CD4-positive, alpha-beta T cell treated with Interleukin-17A for 1 hour (primary cell): ENCODE measurements around the gene MYORG.

Experiments used
- DNase-seq: peaks from one replicate; pipeline ENCODE4 v3.0.0-alpha.2; 2020

The MYORG gene

DNA sequence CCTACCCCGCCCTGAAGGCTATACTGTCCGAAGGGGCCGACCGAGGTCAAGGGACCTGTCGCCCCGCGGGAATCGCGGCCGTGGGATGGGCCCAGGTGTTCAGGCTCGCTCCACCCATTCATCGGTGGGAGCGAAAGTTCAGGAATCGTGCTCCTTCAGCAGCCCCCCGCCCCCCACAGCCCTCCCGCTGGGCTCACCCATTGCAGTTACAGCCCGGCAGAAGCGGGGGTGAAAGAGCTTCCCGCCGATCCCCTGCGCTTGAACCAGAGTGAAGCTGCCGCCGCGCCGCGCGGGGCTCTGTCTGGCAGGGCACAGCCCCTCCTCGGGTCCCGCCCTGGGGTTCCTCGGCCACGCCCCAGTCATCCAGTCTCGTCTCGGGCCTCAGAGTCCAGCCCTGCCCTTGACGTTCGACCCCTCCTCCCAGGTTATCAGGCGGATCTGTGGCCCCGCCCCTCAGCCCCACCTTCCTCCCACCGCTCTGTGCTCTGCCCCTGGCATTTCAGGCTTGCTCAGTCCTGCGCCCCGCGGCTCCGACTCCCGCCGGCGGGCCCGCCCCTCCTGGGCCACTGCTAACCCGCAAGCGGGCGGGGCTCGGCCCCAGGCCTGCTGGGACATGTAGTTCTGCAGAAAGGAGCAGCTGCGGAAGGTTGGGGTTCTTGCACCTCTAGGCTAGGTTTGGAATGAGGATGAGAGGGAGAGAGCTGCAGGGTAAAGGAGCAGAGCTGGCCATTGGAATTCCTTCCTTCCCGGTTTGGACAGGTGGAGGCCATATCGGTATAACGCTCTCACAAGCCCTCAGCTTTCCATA is at the start of gene MYORG:
Gene MYORG, minus strand, starts transcription at position 303 of the 808 bp plus-strand sequence. CDS start 3,955 bp downstream, outside the sequence.
- peak; percentile 99 for DNase-seq

- DNase-seq, result no peak
These were observed 43.2 kb upstream of the MYORG start for GRCh38 chr9:34419716-34420504.

- no peak for DNase-seq
These were observed 41.0 kb upstream of the MYORG start for GRCh38 chr9:34417734-34418133.

DNA sequence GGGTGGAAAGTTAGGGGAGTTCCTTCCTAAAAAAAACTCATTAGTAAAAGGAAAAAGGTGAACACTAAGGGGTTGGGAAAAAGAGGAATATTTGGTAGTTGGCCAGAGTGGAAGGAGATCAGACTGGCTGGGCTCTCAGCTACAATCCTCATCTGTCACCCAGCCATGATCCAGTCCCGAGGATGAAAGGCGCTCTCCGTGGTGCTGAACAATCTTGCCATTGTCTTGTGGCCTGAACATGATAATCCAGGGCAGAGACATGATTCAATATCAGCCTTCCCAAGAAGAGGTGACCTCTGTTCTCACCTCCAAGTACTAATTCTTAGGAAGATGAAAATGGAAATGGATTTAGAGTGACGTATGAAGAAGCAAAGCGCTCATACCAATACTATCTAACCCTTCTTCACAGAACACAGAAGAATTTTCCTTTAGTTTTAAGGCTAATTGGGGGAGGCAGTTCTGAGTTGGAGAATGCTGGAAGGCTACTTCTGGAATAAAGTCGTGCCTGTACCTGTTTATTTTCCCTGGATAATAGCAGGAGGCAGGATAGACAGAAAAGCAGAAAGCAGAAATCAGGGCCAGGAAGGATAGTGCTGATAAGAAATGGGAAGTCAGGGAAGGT is 36.6 kb upstream of the MYORG start:
- DNase-seq, result peak; percentile 13

DNA sequence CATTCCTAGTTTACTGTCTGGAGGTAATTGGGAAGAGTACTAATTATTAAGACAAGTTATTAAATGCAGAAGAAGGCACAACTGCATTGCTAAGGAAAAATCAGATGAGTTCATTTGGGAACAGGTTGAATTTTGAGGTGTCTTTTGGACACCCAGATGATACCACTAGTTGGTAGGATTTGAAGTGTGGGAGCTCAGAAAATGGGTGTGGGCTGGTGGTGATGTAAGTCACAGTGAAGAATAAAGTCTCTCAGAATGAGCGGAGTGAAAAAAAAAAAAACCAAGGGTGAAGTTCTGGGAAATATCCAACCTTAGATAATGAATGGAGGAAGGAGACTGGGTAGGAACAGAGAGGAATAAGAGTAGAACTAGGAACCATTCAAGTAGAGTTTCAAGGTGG is 35.6 kb upstream of the MYORG start:
- no peak for DNase-seq

DNA sequence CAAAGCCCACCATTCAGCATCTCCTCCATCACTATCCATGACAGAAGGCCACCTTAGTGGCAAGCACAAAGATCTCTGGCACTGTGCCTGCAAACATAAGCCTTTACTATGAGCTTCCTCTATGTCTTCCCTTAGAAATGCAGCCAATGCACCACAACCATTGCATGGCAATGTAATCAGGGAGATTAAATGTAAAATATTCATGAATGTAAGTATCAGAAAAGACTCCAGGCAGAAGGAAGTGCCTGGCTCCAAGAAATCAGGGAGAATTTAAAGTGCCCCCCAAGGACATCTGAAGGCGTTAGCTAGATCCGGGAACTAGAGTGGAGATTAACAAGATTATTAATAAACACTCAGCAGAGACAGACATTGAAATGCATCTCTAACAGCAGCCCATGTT is 32.5 kb upstream of the MYORG start:
- DNase-seq, result no peak

GRCh38 chr9:34408173-34408572 is 31.5 kb upstream of the MYORG start:
- DNase-seq, result no peak

DNA sequence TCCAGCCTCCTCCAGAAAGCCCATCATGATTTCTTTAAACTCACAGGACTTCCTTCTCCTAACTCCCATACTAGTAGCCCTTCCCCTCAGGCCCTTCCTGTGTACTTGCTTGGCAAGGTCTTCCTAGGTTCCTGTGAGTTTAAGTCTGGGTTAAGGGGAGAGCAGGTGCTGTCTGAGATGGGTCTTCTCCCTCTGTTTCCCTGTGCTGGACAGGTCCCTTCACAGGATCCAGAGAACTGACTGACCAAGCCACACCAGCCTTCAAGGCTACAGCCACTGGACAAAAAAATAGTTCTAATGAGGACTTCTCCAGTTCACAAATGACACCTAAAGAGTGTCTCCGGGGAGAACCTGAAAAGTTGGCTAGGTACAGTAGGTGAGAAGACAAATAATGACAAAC is 29.5 kb upstream of the MYORG start:
- no peak for DNase-seq

DNA sequence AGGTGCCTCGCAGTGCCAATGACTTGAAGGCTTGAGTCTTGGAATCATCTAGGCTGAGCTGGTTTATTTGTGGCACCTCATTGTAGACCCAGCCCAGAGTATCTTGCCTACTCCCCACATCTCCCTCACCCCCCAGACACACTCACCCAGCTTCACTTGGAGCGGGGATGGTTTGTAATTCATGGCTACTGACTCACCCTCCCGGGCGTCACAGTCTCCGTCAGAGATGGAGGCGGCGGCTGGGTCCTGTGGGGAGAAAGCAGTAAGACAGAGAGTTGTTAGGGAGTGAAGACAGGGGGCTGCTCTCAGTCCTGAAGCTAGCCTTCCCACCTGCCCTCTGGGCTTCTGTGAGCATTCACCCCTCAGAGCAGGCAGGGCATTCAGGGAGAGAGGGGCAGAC is 29.0 kb upstream of the MYORG start:
- DNase-seq, result no peak

GRCh38 chr9:34403554-34404380 is 27.1 kb upstream of the MYORG start:
- DNase-seq, result peak; percentile 55

- DNase-seq, result no peak
These were observed 24.2 kb upstream of the MYORG start for GRCh38 chr9:34400686-34401602.

DNA sequence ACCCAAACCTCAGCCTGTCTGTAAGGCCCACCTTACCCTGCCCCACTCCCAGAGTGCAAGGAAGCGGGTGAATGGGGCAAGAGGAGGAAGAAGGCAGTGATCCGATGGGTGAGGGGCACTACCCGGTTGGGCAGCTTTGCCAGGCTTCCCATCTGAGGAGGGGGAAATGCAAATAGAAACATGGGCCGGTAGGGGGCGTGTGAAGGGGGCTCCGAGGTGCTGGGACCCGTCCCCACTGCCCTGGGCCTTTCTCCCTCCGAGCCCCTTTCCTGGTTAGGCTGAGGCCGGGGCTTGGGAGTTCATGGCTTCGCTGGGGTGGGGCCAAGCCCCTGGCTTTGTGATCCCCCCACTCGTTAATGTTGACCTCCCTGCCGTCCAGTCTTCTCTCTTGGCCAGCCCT is 23.6 kb upstream of the MYORG start:
- DNase-seq, result no peak

GRCh38 chr9:34399729-34400128 is 23.0 kb upstream of the MYORG start:
- DNase-seq, result no peak

- no peak for DNase-seq
These were observed 22.2 kb upstream of the MYORG start for GRCh38 chr9:34398875-34399274.

GRCh38 chr9:34396276-34397214 is 19.8 kb upstream of the MYORG start:
- no peak for DNase-seq

- DNase-seq, result no peak
These were observed 15.8 kb upstream of the MYORG start for GRCh38 chr9:34392511-34392910.

DNA sequence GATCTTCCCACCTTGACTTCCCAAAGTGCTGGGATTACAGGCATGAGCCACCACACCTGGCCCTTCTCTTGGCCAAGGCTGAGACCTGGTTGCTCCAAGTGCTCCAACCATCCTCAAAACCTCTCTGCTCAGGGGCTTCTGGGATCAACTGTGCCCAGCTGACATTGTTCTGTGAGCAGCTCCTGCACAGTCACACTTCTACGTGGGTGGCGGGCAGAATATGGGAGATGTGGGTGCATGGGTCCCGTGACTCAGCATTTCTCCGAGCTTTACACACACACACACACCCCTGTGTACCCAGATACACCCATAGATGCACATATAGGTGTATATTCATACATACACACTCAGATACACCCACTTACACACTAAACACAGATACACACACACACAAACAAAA is 10.5 kb upstream of the MYORG start:
- DNase-seq, result no peak

DNA sequence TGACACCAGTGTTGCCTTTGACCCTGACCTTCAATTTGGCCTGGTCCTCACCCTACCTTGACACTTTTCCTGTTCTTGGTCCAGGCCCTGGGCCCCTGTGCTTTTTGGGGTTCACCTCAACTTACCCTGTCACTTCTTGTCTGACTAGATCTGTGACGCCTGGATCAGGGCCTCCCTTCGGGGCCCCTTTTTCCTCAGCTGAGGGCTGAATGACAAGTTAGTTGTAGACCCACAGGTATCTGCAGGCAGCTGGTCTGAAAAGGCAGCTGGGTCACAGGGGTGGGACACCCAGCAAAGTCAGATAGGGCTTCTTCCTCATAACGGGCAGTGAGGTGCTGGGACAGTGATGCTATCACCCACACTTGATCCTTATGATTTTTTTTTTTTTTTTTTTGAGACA is 10.0 kb upstream of the MYORG start:
- no peak for DNase-seq

DNA sequence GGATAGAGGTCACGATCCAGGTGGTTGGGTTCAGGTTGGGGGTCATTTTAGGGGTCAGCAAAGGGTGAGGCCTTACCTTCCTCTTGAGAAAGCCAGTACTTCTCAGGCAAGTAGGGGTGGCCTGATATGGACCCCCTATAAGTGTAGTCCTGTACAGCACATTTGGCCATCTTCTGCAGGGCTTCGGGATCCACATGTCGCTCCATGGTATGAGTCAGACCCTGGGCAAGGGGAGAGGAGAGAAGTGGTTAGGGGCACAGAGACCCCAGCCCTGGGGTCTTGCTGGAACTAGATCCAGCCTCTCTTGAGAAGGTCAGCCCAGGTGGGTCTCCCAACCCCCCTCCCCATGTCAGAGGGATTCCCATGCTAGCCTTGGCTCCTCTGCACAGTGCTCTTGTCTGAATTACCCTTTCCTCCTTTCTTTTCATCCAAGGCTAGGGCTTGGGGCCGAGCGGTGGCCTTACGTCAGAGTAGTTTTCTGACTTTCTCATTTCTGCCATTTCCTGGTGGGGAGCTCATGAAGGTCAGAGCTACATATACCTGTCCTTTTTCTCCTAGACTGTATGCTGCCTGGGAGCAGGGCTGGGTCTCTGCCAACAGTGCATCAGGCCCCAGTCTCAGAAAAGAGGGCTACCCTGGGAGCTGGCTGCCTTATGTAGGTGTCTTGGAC is 9.0 kb upstream of the MYORG start:
- no peak for DNase-seq
